Amygdala (tissue), 56 donors: ENCODE data around the gene MEGF9.
"Not testable (repeated sequence)": the region's sequence is repeated elsewhere in the genome, so short reads cannot be mapped to it uniquely, and the experiment has no call there.

Experiments used
- DNase-seq, 56 donors: peaks; one replicate each; lab custom pipeline; 2025; lab: John Stamatoyannopoulos, UW

The MEGF9 gene

DNA sequence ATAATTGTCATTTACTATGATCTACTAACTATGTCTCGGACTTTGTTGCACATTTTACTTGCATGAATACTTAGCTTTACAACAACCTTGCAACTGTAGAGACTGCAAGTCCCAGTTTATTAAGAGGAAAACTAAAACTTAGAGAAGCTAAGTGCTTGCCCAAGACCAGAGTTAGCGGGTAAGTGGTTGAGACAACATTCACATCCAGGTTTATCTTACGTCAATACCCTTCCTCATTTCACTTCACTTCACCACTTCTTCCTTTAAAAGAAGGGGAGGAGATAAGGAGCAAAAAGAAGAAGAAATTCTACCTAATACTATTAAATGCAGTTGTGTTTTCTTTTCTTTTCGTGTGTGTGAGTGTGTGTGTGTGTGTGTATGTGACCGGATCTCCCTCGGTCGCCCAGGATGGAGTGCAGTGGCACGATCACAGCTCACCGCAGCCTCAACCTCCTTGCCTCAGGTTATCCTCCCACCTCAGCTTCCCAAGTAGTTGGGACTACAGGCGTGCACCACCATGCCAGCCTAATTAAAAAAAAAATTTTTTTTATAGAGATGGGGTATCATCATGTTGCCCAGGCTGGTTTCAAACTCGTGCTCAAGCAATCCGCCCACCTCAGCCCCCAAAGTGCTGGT is 37.4 kb downstream of the MEGF9 start:
- no peak for DNase-seq

DNA sequence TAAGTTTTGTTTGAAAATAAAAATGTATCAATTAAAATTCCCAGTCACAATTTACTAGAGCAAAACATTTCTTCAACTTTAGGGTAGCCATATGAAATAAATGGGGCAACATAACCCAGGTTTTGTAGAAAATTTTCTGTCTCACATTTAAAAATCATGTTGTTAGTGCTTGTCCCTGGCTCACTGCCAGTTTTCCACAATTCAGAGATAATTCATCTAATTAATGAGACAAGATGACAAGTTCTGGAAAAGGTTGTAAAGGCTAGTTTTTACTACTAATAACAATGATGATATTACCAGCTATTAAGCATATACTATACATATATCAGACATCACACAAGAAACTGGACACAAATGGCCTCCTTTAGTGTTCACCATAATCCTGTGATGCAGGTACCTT is 45.9 kb downstream of the MEGF9 start:
- peak in 1 of 56 donors; percentile 16 for DNase-seq

DNA sequence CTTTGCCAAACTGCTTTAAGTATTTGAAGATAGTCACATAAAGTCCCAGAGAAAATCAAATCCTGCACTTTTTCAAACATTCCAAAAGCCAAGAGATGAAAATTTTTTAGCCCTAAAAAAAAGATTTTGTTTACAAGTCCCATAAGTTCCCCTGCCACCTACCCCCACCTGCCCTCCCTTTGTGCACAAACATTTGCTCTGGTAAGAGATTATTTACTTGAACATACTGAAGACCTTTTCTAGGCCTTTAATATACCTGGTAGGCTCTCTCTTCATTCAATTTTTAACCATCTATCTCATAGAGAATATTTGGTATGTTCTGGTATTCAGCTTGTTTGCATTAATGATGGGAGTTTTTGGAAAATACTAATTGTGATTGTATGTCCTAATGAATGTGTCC is 50.3 kb downstream of the MEGF9 start:
- no peak for DNase-seq

DNA sequence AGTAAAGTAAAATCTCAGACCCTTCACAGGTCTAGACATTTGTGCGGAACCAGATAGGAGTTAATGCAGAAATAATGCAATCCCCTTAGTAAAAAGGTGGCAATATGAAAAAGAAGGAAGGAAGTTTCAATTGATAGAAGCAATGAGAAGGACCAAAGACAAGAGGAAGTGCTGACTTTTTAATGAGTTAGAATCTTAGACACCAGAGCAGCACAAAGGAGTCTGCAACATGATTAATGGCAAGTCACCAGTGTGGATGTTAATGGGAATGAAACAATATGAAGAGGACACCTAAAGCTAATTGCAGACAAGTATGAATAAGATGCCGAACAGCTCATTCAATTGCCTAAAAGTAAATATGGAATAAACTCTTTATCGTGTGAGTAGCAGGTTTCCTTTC is 50.9 kb downstream of the MEGF9 start:
- DNase-seq: no peak

DNA sequence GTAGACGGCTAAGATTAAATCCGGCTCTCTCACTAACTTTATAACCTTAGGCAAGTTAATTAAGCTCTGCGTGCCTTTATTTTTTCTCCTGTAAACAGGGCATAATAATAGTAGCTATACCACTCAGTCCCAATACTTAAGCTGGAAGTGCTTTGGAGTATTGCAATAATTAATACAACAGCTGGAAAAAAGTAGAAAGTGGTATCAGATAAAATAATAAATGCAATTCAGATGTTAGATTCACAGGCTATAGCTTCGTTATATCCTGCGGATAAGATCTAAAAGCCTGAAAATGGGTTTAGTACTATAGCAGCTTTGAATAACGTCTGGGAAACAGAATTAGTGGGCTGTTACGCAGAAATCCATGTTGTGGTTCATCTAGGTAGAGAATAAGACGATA is 51.8 kb downstream of the MEGF9 start:
- no peak for DNase-seq

DNA sequence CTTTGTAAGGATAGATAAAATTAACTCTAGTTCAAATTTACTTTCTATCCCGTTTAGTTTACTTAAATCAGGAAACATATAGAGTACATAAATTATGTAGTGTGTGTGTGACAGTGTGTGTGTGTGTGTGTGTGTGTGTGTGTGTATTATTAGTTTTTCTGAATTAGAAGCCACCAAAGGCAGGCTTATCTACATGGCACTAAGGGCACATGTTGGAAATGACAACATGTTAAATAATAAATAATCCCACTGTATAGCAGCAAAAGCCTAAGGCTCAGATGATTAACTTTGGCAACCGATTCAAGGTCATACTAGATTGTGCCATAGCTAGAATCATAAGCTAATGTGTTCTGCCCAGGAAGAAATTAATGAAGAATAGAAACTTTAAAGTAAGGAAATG is 54.6 kb downstream of the MEGF9 start:
- no peak for DNase-seq

DNA sequence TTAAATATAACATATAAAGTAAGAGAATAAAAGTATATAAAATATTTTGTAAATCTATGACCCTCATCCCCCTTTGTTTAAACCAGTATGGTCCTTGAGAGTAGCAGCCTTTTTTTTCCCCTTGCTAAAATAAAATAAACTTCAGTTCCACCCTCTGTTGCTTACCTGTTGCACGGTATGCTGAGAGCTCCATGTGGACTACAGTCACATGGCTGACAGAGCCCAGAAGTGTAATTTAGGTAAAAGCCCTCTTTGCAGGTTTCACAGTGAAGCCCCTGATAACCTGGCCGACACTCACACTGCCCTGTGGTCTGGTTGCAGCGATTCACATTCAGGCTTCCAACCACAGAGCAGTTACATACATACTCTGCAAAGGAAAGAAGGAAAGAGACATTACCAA is 55.1 kb downstream of the MEGF9 start:
- DNase-seq: no peak

DNA sequence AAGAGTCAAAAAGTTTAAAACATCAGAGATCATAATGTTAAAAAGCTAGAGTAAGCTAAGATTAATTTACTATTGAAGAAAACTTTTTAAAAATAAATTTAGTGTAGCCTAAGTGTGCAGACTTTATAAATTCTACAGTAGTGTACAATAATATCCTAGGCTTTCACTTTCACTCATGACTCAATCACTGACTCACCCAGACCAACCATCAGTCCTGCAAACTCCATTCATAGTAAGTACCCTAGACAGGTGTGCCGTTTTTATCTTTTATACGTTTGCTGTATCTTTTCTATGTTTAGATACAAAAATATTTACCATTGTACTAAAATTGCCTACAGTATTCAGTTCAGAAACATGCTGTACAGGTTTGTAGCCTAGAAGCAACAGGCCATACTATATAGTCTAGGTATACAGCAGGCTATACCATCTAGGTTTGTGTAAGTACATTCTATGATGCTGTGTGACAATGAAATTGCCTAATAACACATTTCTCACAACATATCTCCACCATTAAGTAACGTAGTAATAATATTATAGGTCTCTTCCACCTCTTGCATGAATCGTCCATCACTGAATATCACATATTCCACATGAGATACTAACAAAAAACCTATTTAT is 59.2 kb downstream of the MEGF9 start:
- DNase-seq: no peak

DNA sequence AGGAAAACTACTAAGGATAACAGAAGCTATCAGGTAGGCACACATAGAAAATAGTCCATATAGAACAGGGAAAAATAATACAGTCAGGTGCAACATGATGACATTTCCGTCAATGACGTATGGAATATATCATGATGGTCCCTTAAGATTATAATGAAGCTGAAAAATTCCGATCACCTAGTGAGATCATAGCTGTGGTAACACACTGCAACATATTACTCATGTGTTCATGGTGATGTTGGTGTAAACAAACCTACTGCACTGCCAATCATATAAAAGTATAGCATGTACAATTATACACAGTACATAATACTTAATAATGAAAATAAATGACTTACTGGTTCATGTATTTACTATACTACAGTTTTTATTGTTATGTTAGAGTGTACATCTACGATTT is 60.0 kb downstream of the MEGF9 start:
- no peak for DNase-seq

DNA sequence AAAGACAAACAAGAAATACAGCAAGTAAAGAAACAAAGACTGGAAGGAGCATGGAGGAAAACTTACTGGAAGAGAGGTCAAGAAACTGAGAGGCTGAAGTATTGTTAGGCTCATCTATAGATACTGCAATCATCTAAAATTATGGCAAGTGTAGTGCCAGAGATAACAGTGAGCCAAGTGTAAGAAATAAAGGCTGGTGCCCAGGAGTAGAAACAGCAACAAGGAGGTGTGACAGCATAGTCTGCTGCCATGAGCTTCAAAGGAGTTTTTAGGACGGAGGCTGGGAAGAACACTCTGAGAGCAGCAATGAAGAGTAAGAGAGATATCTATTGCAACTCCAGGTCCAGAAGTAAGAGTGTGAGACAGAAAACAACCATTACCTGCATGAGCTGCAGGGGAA is 60.5 kb downstream of the MEGF9 start:
- no peak for DNase-seq

DNA sequence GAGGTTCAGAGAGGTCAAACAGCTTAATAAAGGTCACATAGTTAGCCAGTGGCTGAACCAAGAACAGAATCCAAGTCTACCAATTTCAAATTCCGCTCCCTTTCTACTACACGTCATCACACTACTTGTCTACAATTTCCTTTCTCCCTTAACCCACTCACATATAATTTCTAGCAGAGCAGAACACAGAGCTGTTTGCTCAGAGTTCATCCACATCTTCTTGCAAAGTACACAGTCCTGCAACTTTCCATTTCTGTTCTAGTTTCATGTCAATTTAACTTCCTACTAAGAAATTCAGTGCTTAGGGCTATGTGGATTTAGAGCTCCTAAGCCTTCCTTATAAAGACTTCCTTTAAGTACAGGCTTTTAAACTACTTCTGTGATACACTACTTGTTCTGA is 61.3 kb downstream of the MEGF9 start:
- no peak for DNase-seq

DNA sequence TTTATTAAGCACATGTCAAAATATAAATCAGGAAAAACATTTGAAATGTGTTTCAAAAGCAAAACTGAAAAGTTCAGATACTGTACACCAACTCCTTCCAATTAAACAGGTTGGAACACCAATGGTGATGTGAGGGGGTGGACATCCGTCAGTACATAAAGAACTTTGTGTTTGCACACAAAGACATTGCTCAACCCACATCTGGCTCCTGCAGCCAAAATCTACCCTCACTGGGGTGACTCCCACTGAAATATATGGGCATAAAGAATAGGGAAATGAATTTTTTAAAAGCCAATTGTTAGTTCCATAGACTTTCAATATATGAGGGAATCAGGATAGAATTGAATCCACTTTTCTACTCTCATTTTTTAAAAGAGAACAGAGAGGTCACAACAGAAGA is 63.9 kb downstream of the MEGF9 start:
- DNase-seq: no peak

DNA sequence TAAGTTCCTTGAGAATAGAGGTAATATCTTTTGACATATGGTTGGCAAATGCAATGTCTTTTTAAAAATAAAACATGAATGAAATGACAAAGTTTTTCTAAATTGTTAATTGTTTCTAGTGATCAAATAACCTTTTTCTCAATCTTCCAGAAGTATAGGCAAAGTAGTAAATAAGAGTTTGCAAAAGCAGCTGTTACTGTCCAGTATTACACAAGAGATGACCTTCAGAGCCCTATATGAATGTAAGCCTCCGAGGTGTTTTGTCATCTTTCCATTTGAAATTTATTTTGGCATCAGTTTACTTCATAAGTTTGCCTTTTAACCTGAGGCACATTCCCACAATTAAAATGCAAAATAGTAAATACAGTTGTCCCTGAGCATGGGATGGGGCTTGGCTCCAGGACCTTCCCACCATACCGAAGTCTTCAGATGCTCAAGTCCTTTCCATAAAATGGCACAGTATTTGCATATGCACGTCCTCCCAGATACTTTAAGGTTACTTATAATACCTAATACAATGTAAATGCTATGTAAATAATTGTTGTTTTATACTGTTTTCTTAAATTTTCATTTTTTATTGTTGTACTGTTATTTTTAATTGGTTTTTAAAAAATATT is 65.6 kb downstream of the MEGF9 start:
- no peak for DNase-seq

DNA sequence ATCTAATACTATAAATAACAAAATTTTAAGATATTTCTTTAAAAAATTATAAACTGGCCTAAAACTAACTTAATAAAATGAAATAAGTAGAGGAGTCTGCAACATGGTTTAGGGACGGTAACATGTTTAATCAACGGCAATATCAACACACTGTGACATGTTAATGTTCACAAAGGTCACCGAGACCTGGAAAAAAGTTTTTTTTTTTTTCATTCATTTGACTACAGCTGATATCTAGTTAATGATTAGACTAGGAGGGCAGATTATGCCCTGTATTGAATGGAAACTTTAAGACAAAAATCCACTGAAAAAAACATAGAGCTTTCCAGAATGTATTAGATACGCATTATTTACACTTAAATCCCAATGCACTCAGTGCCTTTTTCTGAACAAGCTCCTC is 67.3 kb downstream of the MEGF9 start:
- no peak for DNase-seq

DNA sequence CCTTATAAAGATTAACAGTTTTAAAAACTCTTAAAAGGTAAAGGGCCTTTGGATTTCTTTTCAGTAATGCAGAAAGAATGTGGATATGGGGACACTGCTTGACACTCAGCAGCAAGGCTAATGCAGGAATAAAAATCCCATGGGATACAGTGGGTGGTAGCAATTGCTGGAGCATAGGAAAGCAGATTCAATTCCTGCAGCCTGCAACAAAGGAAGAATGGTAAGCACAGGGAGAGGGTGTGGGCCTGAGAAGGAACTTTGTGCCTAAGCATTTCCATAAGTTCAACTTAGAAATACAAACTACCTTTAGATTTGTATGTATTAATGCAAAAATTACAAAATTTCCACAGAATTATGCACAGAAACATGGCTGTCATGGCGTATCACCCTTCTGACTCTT is 68.5 kb downstream of the MEGF9 start:
- DNase-seq: no peak

DNA sequence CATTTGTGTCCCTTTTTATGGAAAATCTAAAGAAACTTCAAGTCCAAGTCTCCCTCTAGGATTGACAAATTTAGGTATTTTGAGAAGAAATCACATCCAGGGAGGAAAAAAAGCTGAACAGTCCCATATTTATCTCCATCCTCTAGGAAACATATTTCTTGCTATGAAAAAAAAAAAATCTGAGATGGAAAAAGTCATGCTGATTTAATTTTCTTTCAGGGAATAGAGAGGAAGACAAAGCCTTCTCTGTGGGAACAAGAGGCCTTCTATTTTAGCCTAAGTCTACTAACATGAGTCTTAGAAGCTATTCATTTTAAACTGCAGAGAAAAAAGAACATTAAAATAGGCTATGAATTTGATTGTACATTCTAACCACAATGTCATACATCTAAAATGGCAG is 71.2 kb downstream of the MEGF9 start:
- DNase-seq: no peak

DNA sequence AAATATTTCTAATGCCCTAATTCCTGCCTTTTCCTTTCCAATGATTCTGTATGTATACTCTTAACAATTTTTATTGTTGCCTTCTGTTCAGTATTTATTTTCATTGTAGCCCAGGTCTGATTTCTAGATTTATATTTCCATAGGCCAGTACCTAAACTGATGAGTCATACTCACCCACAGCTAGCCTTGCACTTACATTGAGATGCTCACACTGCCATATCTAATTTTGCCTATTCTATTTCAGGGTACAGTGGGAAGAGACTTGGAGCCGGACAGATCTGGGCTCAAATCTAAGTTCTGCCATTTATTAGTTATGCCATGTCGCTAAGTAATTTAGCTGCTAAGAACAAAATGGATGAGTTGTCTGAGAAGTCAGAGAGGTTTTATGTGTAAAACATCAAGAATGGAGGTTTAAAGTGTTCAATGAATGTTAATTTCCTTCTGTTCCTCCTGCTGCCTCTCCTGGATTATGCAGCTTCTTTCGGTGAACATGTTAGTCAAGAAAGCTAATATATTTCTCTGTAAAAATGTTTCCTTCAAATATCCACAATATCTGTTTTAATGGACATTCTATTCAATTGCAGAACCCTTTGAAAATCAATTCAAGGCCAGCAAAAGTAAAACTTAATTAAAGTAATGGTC is 72.0 kb downstream of the MEGF9 start:
- DNase-seq: no peak

DNA sequence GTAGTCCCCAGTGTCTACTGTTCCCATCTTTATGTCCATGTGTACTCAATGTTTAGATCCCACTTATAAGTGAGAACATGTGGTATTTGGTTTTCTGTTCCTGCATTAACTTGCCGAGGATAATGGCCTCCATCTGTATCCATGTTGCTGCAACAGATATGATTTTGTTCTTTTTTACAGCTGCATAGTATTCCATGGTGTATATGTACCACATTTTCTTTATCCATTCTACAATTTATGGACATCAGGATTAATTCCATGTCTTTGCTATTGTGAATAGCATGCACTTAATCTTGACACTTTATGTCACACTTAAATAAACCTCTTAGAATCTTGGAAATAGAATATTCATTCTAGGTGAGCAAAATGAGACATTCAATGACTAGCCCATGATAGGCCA is 73.4 kb downstream of the MEGF9 start:
- DNase-seq: not testable (repeated sequence)

DNA sequence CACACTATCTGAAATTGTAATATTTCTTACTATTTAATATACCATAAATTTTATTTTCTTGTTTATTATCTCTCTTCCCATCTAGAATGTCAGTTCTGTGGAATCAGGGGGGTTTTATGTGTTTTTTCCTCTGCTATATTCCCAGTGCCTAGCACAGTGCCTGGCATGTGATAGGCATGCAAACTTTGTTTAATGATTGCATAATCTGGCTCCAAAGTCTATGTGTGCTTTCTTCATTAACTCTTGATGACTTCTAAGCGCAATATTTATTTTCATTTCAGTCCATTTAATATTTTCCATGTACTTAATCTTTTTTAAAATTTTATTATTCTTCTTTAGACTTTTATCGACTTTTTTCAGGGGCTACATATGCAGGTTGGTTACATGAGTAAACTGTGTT is 73.9 kb downstream of the MEGF9 start:
- no peak for DNase-seq

DNA sequence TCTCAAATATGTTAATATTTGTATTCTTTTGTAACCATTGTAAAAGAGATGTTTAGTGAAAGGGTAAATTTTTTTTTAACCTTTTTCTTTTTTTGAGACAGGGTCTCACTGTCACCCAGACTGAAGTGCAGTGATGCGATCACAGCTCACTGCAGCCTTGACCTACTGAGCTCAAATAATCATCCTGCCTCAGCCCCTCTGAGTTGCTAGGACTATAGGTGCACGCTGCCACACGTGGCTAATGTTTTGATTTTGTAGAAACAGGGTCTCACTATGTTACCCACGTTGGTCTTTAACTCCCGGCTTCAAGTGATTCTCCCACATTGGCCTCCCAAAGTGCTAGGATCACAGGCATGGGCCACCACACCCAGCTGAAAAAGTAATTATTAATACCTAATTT is 76.4 kb downstream of the MEGF9 start:
- DNase-seq: no peak

DNA sequence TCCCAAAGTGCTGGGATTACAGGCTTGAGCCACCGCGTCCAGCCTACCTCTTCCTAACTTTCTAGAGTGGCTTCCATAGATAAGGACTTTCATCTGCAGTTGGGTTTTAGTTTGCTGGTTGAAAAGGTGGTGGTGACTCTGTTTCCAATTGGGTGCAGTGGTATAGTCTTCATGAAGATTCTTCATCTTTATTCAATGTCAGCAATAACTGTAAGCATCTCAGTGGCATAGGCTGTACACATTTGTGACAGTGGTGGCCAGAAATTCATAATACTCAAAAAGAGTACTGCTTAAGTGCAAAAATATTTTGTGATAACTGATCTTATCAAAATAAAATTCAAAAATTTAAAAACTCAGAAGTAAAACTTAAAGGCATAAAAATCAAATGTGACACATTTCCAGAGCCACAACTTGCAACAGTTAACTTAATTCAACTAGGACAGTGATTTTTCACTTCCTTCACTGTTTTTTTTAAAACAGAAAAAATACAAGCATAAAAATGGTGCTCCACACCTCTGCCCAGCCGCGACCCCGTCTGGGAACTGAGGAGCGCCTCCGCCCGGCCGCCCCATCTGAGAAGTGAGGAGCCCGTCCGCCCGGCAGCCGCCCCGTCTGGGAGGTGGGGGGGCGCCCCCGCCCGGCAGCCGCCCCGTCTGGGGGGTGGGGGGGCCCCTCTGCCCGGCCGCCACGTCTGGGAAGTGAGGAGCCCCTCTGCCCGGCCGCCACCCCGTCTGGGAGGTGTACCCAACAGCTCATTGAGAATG is 77.9 kb downstream of the MEGF9 start:
- DNase-seq: no peak
